GM12865 (cell line): ENCODE results near the gene CFAP46.
"Not testable (repeated sequence)": the region's sequence is repeated elsewhere in the genome, so short reads cannot be mapped to it uniquely, and the experiment has no call there.

Source experiments
- DNase-seq: peaks from one replicate; pipeline ENCODE4 v3.0.0; 2010; ENCODE audit warnings: low read depth
- H3K4me3 ChIP-seq: 2 replicates; pipeline ENCODE4 v1.5.1; 2011; ENCODE audit warnings: mild to moderate bottlenecking, low read depth, low read length, control low read depth
- CTCF ChIP-seq: IDR thresholded peaks from 2 replicates; pipeline ENCODE4 v1.5.1; 2011; ENCODE audit warnings: low read length, control low read depth, low read depth, inconsistent platforms; ENCODE audit not compliant: insufficient read depth; ENCODE audit errors: missing control alignments

The CFAP46 gene

DNA sequence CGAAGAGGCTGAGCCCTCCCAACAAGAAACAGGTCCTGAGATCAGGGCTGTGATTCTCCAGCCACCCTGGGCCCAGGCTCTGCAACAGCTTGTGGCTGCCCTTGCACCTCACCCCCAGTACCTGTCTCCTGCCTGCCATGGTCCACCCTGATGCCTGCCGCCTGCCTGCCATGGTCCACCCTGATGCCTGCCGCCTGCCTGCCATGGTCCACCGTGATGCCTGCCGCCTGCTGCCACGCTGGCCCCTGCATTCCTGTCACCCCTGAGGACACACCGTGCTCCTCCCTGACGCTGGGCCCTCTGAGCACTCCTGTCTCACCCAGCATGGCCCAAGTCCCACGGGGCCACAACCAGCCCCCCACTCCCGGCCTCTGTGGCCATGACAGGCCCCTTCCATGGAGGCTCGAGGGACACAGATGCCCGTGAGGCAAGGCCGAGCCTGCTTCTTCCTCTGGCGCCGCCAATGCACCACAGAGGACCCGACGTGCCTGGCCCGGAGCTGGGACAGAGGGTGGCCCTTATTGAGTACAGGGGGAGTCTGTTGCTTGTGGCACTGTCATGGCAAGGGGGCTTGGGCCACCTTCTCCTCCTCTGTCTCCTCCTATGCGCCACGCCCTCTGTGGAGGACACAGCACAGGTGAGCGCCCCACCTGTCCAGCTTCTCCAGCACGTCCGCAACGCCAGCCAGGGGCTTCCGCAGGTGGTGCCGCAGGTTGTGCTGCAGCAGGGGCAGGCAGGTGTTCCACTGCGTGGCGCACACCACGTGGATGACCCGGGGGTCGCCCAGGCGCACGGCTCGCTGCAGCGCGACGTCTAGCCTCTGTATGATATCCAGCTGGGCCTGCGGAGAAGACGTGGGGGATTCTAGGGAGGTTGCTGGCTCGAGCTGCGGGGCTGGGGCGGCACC lies 18.1 kb downstream of the CFAP46 start:
- no peak for TF ChIP-seq CTCF
- DNase-seq = no peak
- no peak overlapping the region for H3K4me3 ChIP-seq

- not testable (repeated sequence) for H3K4me3 ChIP-seq, DNase-seq
Observed at GRCh38 chr10:132923384-132923783, 19.0 kb downstream of the CFAP46 start.

- no peak for TF ChIP-seq CTCF
- DNase-seq = no peak
- no peak overlapping the region for H3K4me3 ChIP-seq
Observed at GRCh38 chr10:132922872-132923271, 19.5 kb downstream of the CFAP46 start.

DNA sequence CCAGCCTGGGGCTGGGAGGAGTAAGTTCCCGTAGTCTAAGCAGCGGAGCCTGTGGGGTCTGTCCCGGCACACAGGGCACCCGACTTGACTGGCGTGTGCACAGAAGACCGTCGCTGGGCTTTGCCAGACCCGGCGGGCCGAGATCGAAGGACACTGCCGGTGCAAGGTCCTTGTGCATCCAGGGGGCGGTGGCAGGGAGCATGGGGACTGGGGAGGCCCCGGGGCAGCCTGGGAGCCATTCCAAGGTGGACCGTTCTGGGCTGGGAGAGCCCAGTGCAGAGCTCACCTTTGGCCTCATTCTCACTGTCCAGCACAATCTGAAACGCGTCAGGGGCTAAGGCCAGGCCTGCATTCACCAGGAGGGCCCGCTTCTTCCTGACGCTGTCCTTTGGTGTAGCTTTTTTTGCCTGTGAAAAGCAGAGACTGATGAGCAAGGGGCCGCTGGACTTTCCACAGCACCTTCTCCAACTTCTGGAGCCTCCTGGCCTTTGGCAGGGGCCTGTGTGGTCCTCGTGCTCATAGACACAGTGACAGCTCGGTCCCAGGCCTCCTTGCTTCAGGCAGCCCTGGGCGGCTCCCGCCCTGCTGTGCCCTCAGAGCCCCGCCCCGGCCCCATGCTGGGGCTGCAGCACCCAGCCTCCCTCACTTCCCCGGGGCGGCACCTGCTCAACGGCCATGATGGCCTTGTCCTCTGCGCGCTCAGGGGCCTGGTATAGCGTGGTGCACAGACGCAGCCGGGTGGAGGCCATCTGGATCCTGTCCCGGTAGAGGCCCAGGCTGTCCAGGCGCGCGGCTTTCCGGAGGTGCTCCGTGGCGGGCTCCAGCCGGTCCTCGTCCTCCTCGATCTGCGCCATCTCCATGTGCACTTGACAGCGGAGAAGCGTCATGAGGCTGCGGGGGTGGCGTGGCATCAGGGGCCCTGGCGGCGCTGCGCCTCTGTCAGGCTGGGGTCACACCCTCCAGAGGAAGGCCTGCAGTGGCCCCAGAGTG lies 20.3 kb downstream of the CFAP46 start:
- no peak overlapping the region for H3K4me3 ChIP-seq
- no peak for TF ChIP-seq CTCF
- no peak for DNase-seq

DNA sequence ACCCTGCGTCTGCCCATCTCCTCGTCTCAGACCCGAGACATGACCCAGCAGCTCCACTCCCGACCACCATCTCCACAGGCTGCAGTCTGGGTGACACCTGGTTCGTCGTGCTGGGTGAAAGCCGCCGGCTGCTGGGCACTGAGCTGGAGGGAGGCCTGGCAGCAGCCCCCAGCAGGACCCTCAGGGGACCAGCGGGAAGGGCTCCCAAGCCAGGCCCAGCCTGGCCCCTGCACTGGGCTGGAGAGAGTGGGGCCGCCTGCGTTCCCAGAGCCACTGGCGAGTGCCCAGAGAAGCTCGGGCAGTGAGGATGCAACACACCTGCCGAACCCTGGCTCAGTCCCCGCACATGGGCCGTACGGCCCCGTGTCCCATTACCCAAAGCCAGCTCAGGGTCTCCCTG lies 21.3 kb downstream of the CFAP46 start:
- DNase-seq = no peak
- no peak for TF ChIP-seq CTCF
- no peak overlapping the region for H3K4me3 ChIP-seq

DNA sequence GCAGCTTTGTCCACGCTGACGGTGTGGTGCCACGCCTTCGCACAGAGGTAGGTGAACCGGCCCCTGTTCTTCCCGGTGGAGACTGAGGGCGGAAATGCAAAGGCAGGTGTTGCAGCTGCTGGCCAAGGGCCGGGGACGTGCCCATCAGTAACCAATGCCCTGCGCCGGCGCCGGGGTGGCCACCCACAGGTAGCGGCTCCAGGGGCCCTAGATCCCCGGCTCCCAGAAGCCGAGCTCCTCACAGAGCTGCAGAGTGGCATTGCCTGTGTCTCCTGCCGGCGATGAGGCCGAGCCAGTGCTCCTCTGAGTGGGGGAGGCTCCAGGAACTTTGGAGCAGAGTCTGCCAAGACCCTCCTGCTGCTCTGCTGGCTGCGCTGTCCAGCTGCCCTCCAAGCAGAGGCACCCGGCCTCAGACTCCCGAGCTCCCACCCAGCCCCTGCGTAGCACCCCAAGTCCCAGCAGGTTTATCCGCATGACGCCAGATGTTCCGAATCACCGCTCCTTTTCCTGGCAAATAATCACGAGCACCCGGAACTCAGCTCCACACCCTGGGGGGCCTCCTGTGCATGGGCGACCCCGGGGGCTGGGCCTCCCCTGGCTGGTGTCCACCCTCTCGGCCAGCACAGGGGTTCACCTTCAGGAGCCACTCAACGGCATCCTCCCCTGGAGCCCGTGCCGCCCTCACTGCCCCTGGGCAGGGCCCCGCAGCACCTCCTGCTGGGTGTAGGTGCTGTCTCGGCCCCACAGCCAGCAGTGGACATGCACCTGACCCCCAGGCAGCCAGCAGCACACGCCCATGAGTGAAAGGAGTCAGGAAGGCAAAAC lies 22.1 kb downstream of the CFAP46 start:
- no peak overlapping the region for H3K4me3 ChIP-seq
- DNase-seq = no peak
- no peak for TF ChIP-seq CTCF
